HepG2 (cell line): ENCODE data around the gene KRT16. TPM values are rescaled to one million over a fixed set of nuclear protein-coding genes. Genes with fewer than 3 reads are reported as not detected.
A peak's percentile ranks its signal among the peaks of the same experiment; 100 is the strongest.

Experiments
- CREBL2 ChIP-seq: sonication (generic); formaldehyde crosslinking; IDR thresholded peaks from 2 replicates; pipeline ENCODE4 v1.8.1; 2023; ENCODE audit warnings: missing genetic modification reagents, mild to moderate bottlenecking, borderline replicate concordance
- ELF1 ChIP-seq: sonication (generic); formaldehyde crosslinking; IDR thresholded peaks from 2 replicates; pipeline ENCODE4 v1.4.0; 2020; ENCODE audit warnings: missing genetic modification reagents
- GPBP1L1 ChIP-seq: sonication (generic); formaldehyde crosslinking; IDR thresholded peaks from 2 replicates; pipeline ENCODE4 v1.5.0; 2020; ENCODE audit warnings: mild to moderate bottlenecking, missing genetic modification reagents
- HOXA3 ChIP-seq: sonication (generic); formaldehyde crosslinking; IDR thresholded peaks from 2 replicates; pipeline ENCODE4 v1.5.0; 2020; ENCODE audit warnings: missing genetic modification reagents
- LCORL ChIP-seq, 2 experiments: fragments of 450-650 bp in 1 of 2; sonication (generic) in 1 of 2; formaldehyde crosslinking in 1 of 2; IDR thresholded peaks; 2 replicates each; pipeline versions ENCODE4 v1.5.0 to v1.6.1; 2017 to 2020; ENCODE audit warnings: antibody characterized with exemption in 1 of 2, missing genetic modification reagents in 1 of 2
- MTF2 ChIP-seq: sonication (generic); formaldehyde crosslinking; IDR thresholded peaks from 2 replicates; pipeline ENCODE4 v1.5.0; 2020; ENCODE audit warnings: missing genetic modification reagents, borderline replicate concordance
- PHF20 ChIP-seq: sonication (generic); formaldehyde crosslinking; IDR thresholded peaks from 2 replicates; pipeline ENCODE4 v1.5.0; 2020; ENCODE audit warnings: mild to moderate bottlenecking, missing genetic modification reagents
- PRDM15 ChIP-seq: sonication (generic); formaldehyde crosslinking; IDR thresholded peaks from 2 replicates; pipeline ENCODE4 v1.4.0; 2020; ENCODE audit warnings: missing genetic modification reagents
- RFX5 ChIP-seq: IDR thresholded peaks from 2 replicates; pipeline ENCODE4 v1.6.1; 2011; ENCODE audit warnings: low read depth, low read length, improper control_type of control experiment
- SMARCE1 ChIP-seq: fragments of 450-650 bp; IDR thresholded peaks from 2 replicates; pipeline ENCODE4 v1.6.1; 2017; ENCODE audit warnings: borderline replicate concordance
- TFAP4 ChIP-seq: sonication (generic); IDR thresholded peaks from 2 replicates; pipeline ENCODE4 v1.6.1; 2016; ENCODE audit warnings: low read depth, borderline replicate concordance
- ZBTB10 ChIP-seq: sonication (generic); formaldehyde crosslinking; IDR thresholded peaks from 2 replicates; pipeline ENCODE4 v1.4.0; 2020; ENCODE audit warnings: missing genetic modification reagents, borderline replicate concordance
- ZFP36 ChIP-seq: fragments of 150-350 bp; IDR thresholded peaks from 2 replicates; pipeline ENCODE4 v1.6.1; 2018; ENCODE audit warnings: borderline replicate concordance, low read length, low read depth; ENCODE audit not compliant: partially characterized antibody
- ZFP91 ChIP-seq: sonication (generic); formaldehyde crosslinking; IDR thresholded peaks from 2 replicates; pipeline ENCODE4 v1.9.0; 2022; ENCODE audit warnings: missing genetic modification reagents, mild to moderate bottlenecking, borderline replicate concordance
- ZNF629 ChIP-seq: sonication (generic); formaldehyde crosslinking; conservative IDR thresholded peaks from 2 replicates; pipeline ENCODE4 v1.5.0; 2020; ENCODE audit warnings: missing genetic modification reagents
- ZNF776 ChIP-seq: sonication (generic); formaldehyde crosslinking; IDR thresholded peaks from 2 replicates; pipeline ENCODE4 v1.4.0; 2020; ENCODE audit warnings: mild to moderate bottlenecking, missing genetic modification reagents
- polyA plus RNA-seq, 8 experiments: library from polyadenylated mRNA; depleted of rRNA in 3 of 8; stranded (reverse) in 7 of 8; unstranded in 1 of 8; fragments of >200 nt; fragmentation: Illumina TruSeq in 4 of 8; extraction: Trizol in 4 of 8; gene quantifications; 2 replicates each; pipeline versions ENCODE4 v1.2.1 to v1.2.3, GENCODE V29; 2011 to 2016; ENCODE audit warnings: low read depth in 4 of 8, missing spikeins in 1 of 8, mixed read lengths in 1 of 8; ENCODE audit not compliant: insufficient read depth in 1 of 8
- total RNA-seq, 5 experiments: library from RNA; depleted of rRNA; stranded (reverse); fragments of >200 nt; fragmentation: Illumina TruSeq; extraction: Trizol; gene quantifications; 2 replicates each; pipeline ENCODE4 v1.2.3, GENCODE V29; 2016; ENCODE audit warnings: low read depth in 1 of 5

Gene KRT16
- total and polyA plus RNA-seq, 2 of the 13 experiments (the other 11 are each of a cell fraction or from before 2014, with no cell fraction given): not detected

GRCh38 chr17:41648411-41649195, 36.0 kb upstream of the KRT16 start (continued):
- TF ChIP-seq TFAP4 (no peak), ELF1 (CRISPR knock-in tag) (peak; percentile 75), PHF20 (CRISPR knock-in tag) (peak; percentile 43; the same call in 1 of the 2 replicates), ZFP91 (CRISPR knock-in tag) (peak; percentile 51; the same call in 1 of the 2 replicates), PRDM15 (0 out of 2 replicates have a peak, but pooled peaks have one; percentile 33), CREBL2 (no peak), LCORL (IDR thresholded peaks at IDR 0.05) (no peak), LCORL (CRISPR knock-in tag; IDR thresholded peaks at IDR 0.05) (peak; percentile 80; the same call in 1 of the 2 replicates), GPBP1L1 (CRISPR knock-in tag) (no peak), HOXA3 (0 out of 2 replicates have a peak, but pooled peaks have one; percentile 54), ZNF629 (CRISPR knock-in tag) (0 out of 2 replicates have a peak, but pooled peaks have one; percentile 22), ZFP36 (peak; percentile 26), ZNF776 (no peak), RFX5 (no peak), MTF2 (CRISPR knock-in tag) (no peak), ZBTB10 (CRISPR knock-in tag) (no peak), SMARCE1 (no peak)
